HCT116 (cell line): ENCODE measurements around the gene CYP4F11. TPM values are rescaled to one million over a fixed set of nuclear protein-coding genes. Genes with fewer than 3 reads are reported as not detected.
"Not testable (repeated sequence)": the region's sequence is repeated elsewhere in the genome, so short reads cannot be mapped to it uniquely, and the experiment has no call there.

Experiments used
- ATAC-seq: fragments of 200-7000 bp; cut with Tn5 transposase; 2 replicates; pipeline ENCODE4 v1.9.1; 2020; ENCODE audit warnings: mild to moderate bottlenecking, moderate library complexity
- BruUV-seq: library from RNA; stranded (reverse); fragments of 400-500 nt; replicated peaks from 2 replicates; lab custom pipeline; 2021; lab: Mats Ljungman, UMichigan
- CTCF ChIA-PET: fragments of 300-600 bp; sonication (Branson Sonifier 250); formaldehyde crosslinking; loops from one replicate; lab custom pipeline; 2021; ENCODE audit warnings: antibody characterized with exemption; lab: Charles Lee
- POLR2A ChIA-PET: fragments of 300-600, 350-600 bp; sonication (Branson Sonifier 250); formaldehyde crosslinking; loops from one replicate; lab custom pipeline; 2021; ENCODE audit warnings: antibody characterized with exemption; lab: Charles Lee
- RAD21 ChIA-PET, 2 experiments: fragments of 300-600 bp; sonication (Branson Sonifier 250); formaldehyde crosslinking; loops; one replicate each; lab custom pipeline; 2023; ENCODE audit warnings: low total read pairs in 2 of 2; ENCODE audit not compliant: uncharacterized antibody in 2 of 2, unreplicated experiment in 2 of 2, low non-redundant PET in 1 of 2; lab: Charles Lee
- DNase-seq: peaks from one replicate; pipeline ENCODE4 v3.0.0-alpha.2; 2010; ENCODE audit warnings: low read depth, low spot score
- H2AFZ ChIP-seq: fragments of 200-600 bp; shearing (Covaris generic), sonication (generic); 2 replicates; pipeline ENCODE4 v1.6.1; 2017; ENCODE audit warnings: low read depth, mixed run types, mixed read lengths, antibody characterized with exemption, low read length; ENCODE audit not compliant: poor library complexity, severe bottlenecking
- H3K27ac ChIP-seq: 2 replicates; pipeline ENCODE4 v1.5.1; 2012; ENCODE audit warnings: low read depth, low read length
- H3K27me3 ChIP-seq: fragments of 200-600 bp; sonication (generic); 2 replicates; pipeline ENCODE4 v1.6.1; 2016; ENCODE audit warnings: mixed run types, low read length, mixed read lengths; ENCODE audit not compliant: insufficient read depth
- H3K36me3 ChIP-seq, 2 experiments: fragments of 200-500 bp in 1 of 2; fragments of 200-600 bp in 1 of 2; sonication (Bioruptor generic) in 1 of 2; sonication (generic) in 1 of 2; 2 replicates each; pipeline versions ENCODE4 v1.5.1 to v1.6.1; 2014 to 2016; ENCODE audit warnings: low read length in 2 of 2, inconsistent platforms in 1 of 2, mixed read lengths in 1 of 2, mixed run types in 1 of 2; ENCODE audit not compliant: insufficient read depth in 2 of 2, control insufficient read depth in 1 of 2
- H3K4me1 ChIP-seq, 2 experiments: fragments of 200-600 bp in 1 of 2; sonication (generic) in 1 of 2; 2 replicates each; pipeline versions ENCODE4 v1.5.1 to v1.6.1; 2012 to 2017; ENCODE audit warnings: low read length in 2 of 2, inconsistent platforms in 1 of 2, mild to moderate bottlenecking in 1 of 2, mixed read lengths in 1 of 2, mixed run types in 1 of 2, moderate library complexity in 1 of 2; ENCODE audit not compliant: insufficient read depth in 2 of 2, control insufficient read depth in 1 of 2
- H3K4me2 ChIP-seq: fragments of 200-600 bp; sonication (generic); 2 replicates; pipeline ENCODE4 v1.6.1; 2017; ENCODE audit warnings: mixed run types, low read length, mixed read lengths
- H3K4me3 ChIP-seq, 2 experiments: fragments of 200-600 bp in 1 of 2; sonication (generic) in 1 of 2; replicated peaks in 1 of 2; 2 replicates each; pipeline ENCODE4 v1.5.1; 2011 to 2016; ENCODE audit warnings: low read length in 2 of 2, control low read depth in 1 of 2, low read depth in 1 of 2, mild to moderate bottlenecking in 1 of 2, mixed read lengths in 1 of 2, mixed run types in 1 of 2
- H3K79me2 ChIP-seq: fragments of 200-600 bp; sonication (generic); 2 replicates; pipeline ENCODE4 v1.6.1; 2017; ENCODE audit warnings: mild to moderate bottlenecking, mixed run types, low read length, moderate library complexity, mixed read lengths; ENCODE audit not compliant: insufficient read depth
- H3K9ac ChIP-seq: fragments of 200-600 bp; sonication (generic); 2 replicates; pipeline ENCODE4 v1.6.1; 2016; ENCODE audit warnings: low read length, mixed read lengths
- H3K9me2 ChIP-seq: fragments of 200-600 bp; sonication (generic), shearing (Covaris generic); 2 replicates; pipeline ENCODE4 v1.6.1; 2017; ENCODE audit warnings: mixed run types, mild to moderate bottlenecking, moderate library complexity; ENCODE audit not compliant: insufficient read depth
- H3K9me3 ChIP-seq, 2 experiments: fragments of 200-500 bp in 1 of 2; fragments of 200-600 bp in 1 of 2; sonication (Bioruptor generic) in 1 of 2; sonication (generic) in 1 of 2; 2 replicates each; pipeline ENCODE4 v1.6.1; 2014 to 2017; ENCODE audit warnings: low read length in 2 of 2, mixed read lengths in 2 of 2, inconsistent platforms in 1 of 2, low read depth in 1 of 2, mild to moderate bottlenecking in 1 of 2, mixed run types in 1 of 2, moderate library complexity in 1 of 2; ENCODE audit not compliant: control insufficient read depth in 1 of 2, insufficient read depth in 1 of 2
- H4K20me1 ChIP-seq: fragments of 200-600 bp; sonication (generic), shearing (Covaris generic); 2 replicates; pipeline ENCODE4 v1.6.1; 2017; ENCODE audit warnings: mixed run types, mild to moderate bottlenecking, moderate library complexity; ENCODE audit not compliant: insufficient read depth
- CBX3 ChIP-seq: IDR thresholded peaks from 2 replicates; pipeline ENCODE4 v1.6.1; 2012; ENCODE audit warnings: low read depth
- CEBPB ChIP-seq: IDR thresholded peaks from 2 replicates; pipeline ENCODE4 v1.6.1; 2012; ENCODE audit warnings: low read depth
- EGR1 ChIP-seq: IDR thresholded peaks from 2 replicates; pipeline ENCODE4 v1.6.1; 2012; ENCODE audit warnings: low read depth
- ELF1 ChIP-seq: IDR thresholded peaks from 2 replicates; pipeline ENCODE4 v1.6.1; 2012; ENCODE audit warnings: low read depth, borderline replicate concordance
- EZH2 ChIP-seq: fragments of 200-600 bp; sonication (generic); IDR thresholded peaks from 2 replicates; pipeline ENCODE4 v1.6.1; 2017; ENCODE audit warnings: antibody characterized with exemption, mixed run types
- EZH2phosphoT487 ChIP-seq: fragments of 200-600 bp; IDR thresholded peaks from 2 replicates; pipeline ENCODE4 v1.6.1; 2018; ENCODE audit warnings: antibody characterized with exemption, borderline replicate concordance
- FOSL1 ChIP-seq: IDR thresholded peaks from 2 replicates; pipeline ENCODE4 v1.6.1; 2012; ENCODE audit warnings: low read depth
- JUND ChIP-seq: IDR thresholded peaks from 2 replicates; pipeline ENCODE4 v1.6.1; 2012
- MAX ChIP-seq: IDR thresholded peaks from 2 replicates; pipeline ENCODE4 v1.6.1; 2012
- RAD21 ChIP-seq: IDR thresholded peaks from 2 replicates; pipeline ENCODE4 v1.6.1; 2012; ENCODE audit warnings: low read depth, mild to moderate bottlenecking
- REST ChIP-seq: IDR thresholded peaks from 2 replicates; pipeline ENCODE4 v1.6.1; 2012; ENCODE audit warnings: low read depth
- SP1 ChIP-seq: IDR thresholded peaks from 2 replicates; pipeline ENCODE4 v1.6.1; 2012; ENCODE audit warnings: low read depth
- SRF ChIP-seq: IDR thresholded peaks from 2 replicates; pipeline ENCODE4 v1.6.1; 2012; ENCODE audit warnings: low read depth
- YY1 ChIP-seq: IDR thresholded peaks from 2 replicates; pipeline ENCODE4 v1.6.1; 2011; ENCODE audit warnings: low read length, low read depth, moderate library complexity, mild to moderate bottlenecking; ENCODE audit not compliant: insufficient replicate concordance; ENCODE audit errors: extremely low read depth
- ZFX ChIP-seq: fragments of 450-650 bp; IDR thresholded peaks from 2 replicates; pipeline ENCODE4 v1.6.1; 2017
- ZNF274 ChIP-seq: fragments of 200-500 bp; sonication (Bioruptor generic); IDR thresholded peaks from 2 replicates; pipeline ENCODE4 v1.6.1; 2014; ENCODE audit warnings: mild to moderate bottlenecking, low read depth, low read length, inconsistent platforms
- intact Hi-C: fragments of 100-400 bp; cut with micrococcal nuclease; formaldehyde crosslinking; loops from 2 replicates; pipeline ENCODE4 v1.10.0; 2022
- total RNA-seq: library from RNA; stranded (reverse); gene quantifications from one replicate; pipeline ENCODE4 v1.2.1, GENCODE V29; 2021; ENCODE audit not compliant: unreplicated experiment
- TF ChIP-seq, protein P1 (sequence below): IDR thresholded peaks from 2 replicates; pipeline ENCODE4 v1.6.1; 2012

CYP4F11 gene
- total RNA-seq, 1 experiment from 2014 or later = 17.9 TPM

DNA sequence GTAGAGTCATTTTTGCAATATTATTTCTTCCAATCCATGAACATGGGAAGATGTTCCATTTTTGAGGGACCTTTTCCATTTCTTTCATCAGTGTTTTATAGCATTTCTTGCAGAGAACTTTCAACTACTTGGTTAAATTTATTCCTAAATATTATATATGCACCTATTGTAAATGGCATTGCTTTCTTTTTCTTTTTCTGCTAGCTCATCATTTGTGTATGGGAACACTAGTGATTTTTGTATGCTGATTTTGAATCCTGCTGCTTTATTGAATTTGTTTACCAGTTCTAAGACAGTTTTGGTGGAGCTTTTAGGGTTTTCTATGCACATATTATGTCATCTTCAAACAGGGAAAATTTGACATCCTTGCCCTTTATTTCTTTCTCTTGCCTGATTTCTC is 29.3 kb downstream of the CYP4F11 start:
- Histone ChIP-seq H3K4me3 (no peak overlapping the region), H3K4me1 (no peaks in the 10 kb centered on the region), H4K20me1 (no peaks in the 10 kb centered on the region), H3K36me3 (no peaks in the 10 kb centered on the region), H3K4me2 (no peak overlapping the region), H3K79me2 (no peaks in the 10 kb centered on the region), H3K9me3 (no peaks in the 10 kb centered on the region), H3K9ac (no peak overlapping the region), H3K9me2 (no peaks in the 10 kb centered on the region), H2AFZ (no peak overlapping the region), H3K27ac (no peak overlapping the region), H3K27me3 (no peaks in the 10 kb centered on the region)
- TF ChIP-seq EZH2phosphoT487 (no peak), MAX (no peak), JUND (no peak), EZH2 (no peak), RAD21 (no peak), CBX3 (no peak), SRF (no peak), SP1 (no peak), YY1 (no peak), ZNF274 (no peak), CEBPB (no peak), REST (no peak), FOSL1 (no peak), ELF1 (no peak), EGR1 (no peak), ZFX (no peak)
- TF ChIP-seq, protein P1, sequence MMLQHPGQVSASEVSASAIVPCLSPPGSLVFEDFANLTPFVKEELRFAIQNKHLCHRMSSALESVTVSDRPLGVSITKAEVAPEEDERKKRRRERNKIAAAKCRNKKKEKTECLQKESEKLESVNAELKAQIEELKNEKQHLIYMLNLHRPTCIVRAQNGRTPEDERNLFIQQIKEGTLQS = no peak
- BruUV-seq = no TSS peak
- ChIA-PET POLR2A (no interaction called here), RAD21 (no interaction called here), CTCF (no interaction called here)
- ATAC-seq (no peak), DNase-seq (no peak)
- intact Hi-C loops = no loop called here

- H3K4me2 ChIP-seq, POLR2A ChIA-PET, H3K9ac ChIP-seq, H3K36me3 ChIP-seq, BruUV-seq, H3K27me3 ChIP-seq, H3K4me3 ChIP-seq, H3K79me2 ChIP-seq, ATAC-seq, CTCF ChIA-PET, H4K20me1 ChIP-seq, DNase-seq, H2AFZ ChIP-seq, H3K27ac ChIP-seq, RAD21 ChIA-PET, H3K9me2 ChIP-seq, H3K4me1 ChIP-seq, intact Hi-C loops, H3K9me3 ChIP-seq: not testable (repeated sequence)
Measured at GRCh38 chr19:15902898-15903297, 31.4 kb downstream of the CYP4F11 start.
